ENCODE measurements around the gene DLG2. TPM values are rescaled to one million over a fixed set of nuclear protein-coding genes. Genes with fewer than 3 reads are reported as not detected.

Gene DLG2
- total RNA-seq, result 0.68 and 0.71 TPM in 2 replicates

GRCh38 chr11:85627332-85627997 is at the start of gene DLG2:
TSS of gene DLG2 (minus strand) at chr11:85627344.

DNA sequence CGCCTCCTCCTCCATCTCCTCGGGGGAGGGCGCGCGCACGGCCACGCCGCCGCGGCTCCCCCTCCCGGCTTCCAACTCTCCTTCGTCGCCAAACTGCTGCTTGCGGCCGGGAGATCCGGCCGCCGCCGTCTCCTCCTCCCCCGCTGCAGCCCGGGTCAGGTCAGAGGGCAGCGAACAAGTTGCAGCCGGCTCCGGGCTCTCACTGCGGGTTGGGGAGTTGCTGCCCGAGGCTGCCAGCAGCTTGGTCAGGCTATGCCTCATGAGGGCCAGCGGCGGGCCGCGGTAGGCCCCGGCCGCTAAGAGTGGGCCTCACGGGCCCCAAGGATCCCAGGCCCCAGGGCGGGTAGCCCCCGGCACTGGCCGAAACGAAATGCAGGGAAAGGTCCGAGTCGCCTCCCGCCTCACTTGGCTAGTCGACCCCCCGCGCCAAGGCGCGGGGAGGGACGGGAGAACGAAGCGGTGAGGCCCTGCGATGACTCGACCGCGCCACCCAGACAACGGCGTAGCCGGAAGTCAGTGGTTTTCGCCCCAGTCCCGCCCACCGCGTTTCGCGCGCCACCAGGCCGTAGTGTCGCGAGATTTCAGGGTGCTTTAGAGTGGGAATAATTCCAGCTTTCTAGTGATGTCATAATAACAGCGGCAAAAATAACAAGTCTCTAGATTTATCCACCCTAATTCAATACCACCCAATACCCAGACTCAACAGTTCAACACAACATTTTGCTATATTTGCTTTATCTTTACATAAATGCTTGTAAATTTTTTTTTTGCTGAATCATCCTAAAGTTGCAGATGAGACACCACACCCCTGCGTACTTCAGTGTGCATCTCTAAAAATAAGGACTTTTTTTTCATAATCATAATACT is 37.7 kb upstream of the DLG2 start, which contains the start of gene CREBZF:
CREBZF (minus strand) TSS at position 515 of the 867 bp plus-strand sequence; CDS start at position 261, 254 bp downstream.

GRCh38 chr11:85647604-85648299 is 20.6 kb upstream of the DLG2 start, which contains the start of gene TMEM126A:
TSS of gene TMEM126A (plus strand) at chr11:85647967. CDS start at chr11:85650256, 2,289 bp downstream.

GRCh38 chr11:85627998-85628770 is 1.0 kb upstream of the DLG2 start, which contains the start of gene TMEM126B:
TSS of gene TMEM126B (plus strand) at chr11:85628593. CDS start at chr11:85628608, 15 bp downstream.

Other genes with a start within 250 kb of the DLG2 start
- gene TMEM126B, start 1.2 kb upstream of the DLG2 start, total RNA-seq, result 52.2 and 63.9 TPM in 2 replicates
- 25.7 and 37.6 TPM in 2 replicates for gene TMEM126A, start 20.6 kb upstream of the DLG2 start, total RNA-seq
- 37.1 and 40.7 TPM in 2 replicates for gene CREBZF, start 37.8 kb upstream of the DLG2 start, total RNA-seq
- 0.14 TPM in 1 of 2 replicates, not detected in the other for gene CCDC89, start 58.9 kb upstream of the DLG2 start, total RNA-seq
- 2.4 and 9.0 TPM in 2 replicates for gene SYTL2, start 183.8 kb upstream of the DLG2 start, total RNA-seq
- gene CCDC83, start 228.0 kb upstream of the DLG2 start, total RNA-seq, result not detected in 2 replicates

Data from nasal cavity respiratory epithelium epithelial cell of viscerocranial mucosa (primary cell).